ENCODE measurements around the gene RGS10.

The RGS10 gene

DNA sequence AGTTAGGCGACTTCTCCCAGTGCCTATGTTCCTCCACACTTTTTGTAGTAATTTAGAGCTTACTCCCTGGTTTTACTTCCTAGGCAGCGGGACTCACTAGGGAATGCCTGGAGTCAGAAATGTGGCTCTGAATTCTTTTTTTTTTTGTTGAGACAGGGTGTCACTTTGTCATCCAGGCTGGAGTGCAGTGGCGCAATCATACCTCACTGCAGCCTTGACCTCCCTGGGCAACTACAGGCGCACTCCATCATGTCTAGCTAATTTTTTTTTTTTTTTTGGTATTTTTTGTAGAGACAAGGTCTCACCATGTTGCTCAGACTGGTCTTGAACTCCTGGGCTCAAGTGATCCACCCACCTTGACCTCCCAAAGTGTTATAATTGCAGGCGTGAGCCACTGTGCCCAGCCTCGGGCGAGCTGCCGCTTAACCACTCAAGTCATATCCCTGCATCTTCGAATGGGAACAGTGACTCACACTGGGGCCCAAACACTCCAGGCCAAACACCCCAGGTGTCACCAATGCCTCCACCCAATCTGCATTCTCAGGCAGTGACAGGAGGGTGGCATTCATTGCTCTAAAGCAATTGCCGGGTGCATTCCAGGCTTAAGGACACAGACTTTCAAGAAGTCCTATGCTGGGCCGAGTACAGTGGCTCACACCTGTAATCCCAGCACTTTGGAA, 19.6 kb downstream of the RGS10 start:
- no peak overlapping the region for H2AFZ ChIP-seq (ENCODE audit: low read depth, low read length, severe bottlenecking)
- no peaks in the 10 kb centered on the region for H4K20me1 ChIP-seq (ENCODE audit: low read depth, low read length)
- H3F3A ChIP-seq (ENCODE audit: insufficient read depth) = no peaks in the 10 kb centered on the region
- no peaks in the 10 kb centered on the region for H3K79me2 ChIP-seq (ENCODE audit: insufficient read depth, low read length)
- TF ChIP-seq, protein P1, sequence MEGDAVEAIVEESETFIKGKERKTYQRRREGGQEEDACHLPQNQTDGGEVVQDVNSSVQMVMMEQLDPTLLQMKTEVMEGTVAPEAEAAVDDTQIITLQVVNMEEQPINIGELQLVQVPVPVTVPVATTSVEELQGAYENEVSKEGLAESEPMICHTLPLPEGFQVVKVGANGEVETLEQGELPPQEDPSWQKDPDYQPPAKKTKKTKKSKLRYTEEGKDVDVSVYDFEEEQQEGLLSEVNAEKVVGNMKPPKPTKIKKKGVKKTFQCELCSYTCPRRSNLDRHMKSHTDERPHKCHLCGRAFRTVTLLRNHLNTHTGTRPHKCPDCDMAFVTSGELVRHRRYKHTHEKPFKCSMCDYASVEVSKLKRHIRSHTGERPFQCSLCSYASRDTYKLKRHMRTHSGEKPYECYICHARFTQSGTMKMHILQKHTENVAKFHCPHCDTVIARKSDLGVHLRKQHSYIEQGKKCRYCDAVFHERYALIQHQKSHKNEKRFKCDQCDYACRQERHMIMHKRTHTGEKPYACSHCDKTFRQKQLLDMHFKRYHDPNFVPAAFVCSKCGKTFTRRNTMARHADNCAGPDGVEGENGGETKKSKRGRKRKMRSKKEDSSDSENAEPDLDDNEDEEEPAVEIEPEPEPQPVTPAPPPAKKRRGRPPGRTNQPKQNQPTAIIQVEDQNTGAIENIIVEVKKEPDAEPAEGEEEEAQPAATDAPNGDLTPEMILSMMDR (IDR thresholded peaks at IDR 0.05; ENCODE audit: insufficient read depth, low read length, poor library complexity, severe bottlenecking) = no peak
- no peak for TF ChIP-seq EZH2phosphoT487 (conservative IDR thresholded peaks at IDR 0.05; ENCODE audit: low read length)
- no peak overlapping the region for H3K4me2 ChIP-seq (ENCODE audit: low read depth, low read length, poor library complexity, severe bottlenecking)
- no peak overlapping the region for H3K9ac ChIP-seq (ENCODE audit: low read length)
- H3K4me3 ChIP-seq (ENCODE audit: insufficient read depth, low read length, poor library complexity, severe bottlenecking) = no peak overlapping the region
- no peaks in the 10 kb centered on the region for H3K9me2 ChIP-seq (replicated peaks; ENCODE audit: insufficient read depth, low read length)
- H3K36me3 ChIP-seq (ENCODE audit: low read length) = no peaks in the 10 kb centered on the region
- H3K27me3 ChIP-seq (ENCODE audit: low read length) = no peaks in the 10 kb centered on the region
- H3K9me3 ChIP-seq (ENCODE audit: insufficient read depth, low read length) = no peaks in the 10 kb centered on the region
- no peak overlapping the region for H3K27ac ChIP-seq (ENCODE audit: low read depth, low read length)

DNA sequence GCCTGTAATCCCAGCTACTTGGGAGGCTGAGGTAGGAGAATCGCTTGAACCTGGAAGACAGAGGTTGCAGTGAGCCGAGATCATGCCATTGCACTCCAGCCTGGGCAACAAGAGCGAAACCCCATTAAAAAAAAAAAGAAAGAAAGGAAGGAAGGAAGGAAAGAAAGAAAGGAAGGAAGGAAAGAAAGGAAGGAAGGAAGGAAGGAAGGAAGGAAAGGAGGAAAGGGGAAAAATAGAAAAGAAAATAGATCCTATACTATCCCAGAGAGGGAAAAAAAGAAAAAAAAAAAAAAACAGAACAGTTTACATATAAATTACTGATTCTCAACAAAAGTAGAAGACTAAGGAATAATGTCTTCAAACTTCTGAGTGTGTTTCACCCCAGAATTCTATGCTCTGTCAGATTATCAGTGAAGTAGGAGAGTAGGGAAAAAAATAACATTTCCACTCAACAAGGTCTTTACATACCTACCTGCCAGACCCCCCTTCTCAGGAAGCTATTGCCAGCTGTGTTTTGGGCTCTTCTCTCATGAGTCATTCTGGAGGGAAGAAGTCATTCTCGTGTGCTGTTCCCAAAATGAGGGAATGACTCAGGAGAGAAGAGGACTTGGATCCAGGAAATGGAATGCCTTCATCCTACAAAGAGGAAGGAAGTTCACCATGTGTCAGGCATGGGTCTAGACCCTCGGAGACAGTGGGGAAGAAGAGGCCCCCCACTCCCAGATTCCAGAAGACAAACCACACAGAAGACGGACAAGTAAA, 20.9 kb downstream of the RGS10 start:
- Histone ChIP-seq H3K36me3 (ENCODE audit: low read length) (no peaks in the 10 kb centered on the region), H3K79me2 (ENCODE audit: insufficient read depth, low read length) (no peaks in the 10 kb centered on the region), H3K4me3 (ENCODE audit: insufficient read depth, low read length, poor library complexity, severe bottlenecking) (no peak overlapping the region), H3K9me2 (replicated peaks; ENCODE audit: insufficient read depth, low read length) (no peaks in the 10 kb centered on the region), H3K27me3 (ENCODE audit: low read length) (no peaks in the 10 kb centered on the region), H3K4me2 (ENCODE audit: low read depth, low read length, poor library complexity, severe bottlenecking) (no peak overlapping the region), H3K9ac (ENCODE audit: low read length) (no peak overlapping the region), H3F3A (ENCODE audit: insufficient read depth) (peaks cover 9% of the 10 kb centered on the region), H3K9me3 (ENCODE audit: insufficient read depth, low read length) (no peaks in the 10 kb centered on the region), H2AFZ (ENCODE audit: low read depth, low read length, severe bottlenecking) (no peak overlapping the region), H3K27ac (ENCODE audit: low read depth, low read length) (no peak overlapping the region), H4K20me1 (ENCODE audit: low read depth, low read length) (no peaks in the 10 kb centered on the region)
- TF ChIP-seq EZH2phosphoT487 (conservative IDR thresholded peaks at IDR 0.05; ENCODE audit: low read length) = no peak
- TF ChIP-seq, protein P1 (IDR thresholded peaks at IDR 0.05; ENCODE audit: insufficient read depth, low read length, poor library complexity, severe bottlenecking) = no peak

DNA sequence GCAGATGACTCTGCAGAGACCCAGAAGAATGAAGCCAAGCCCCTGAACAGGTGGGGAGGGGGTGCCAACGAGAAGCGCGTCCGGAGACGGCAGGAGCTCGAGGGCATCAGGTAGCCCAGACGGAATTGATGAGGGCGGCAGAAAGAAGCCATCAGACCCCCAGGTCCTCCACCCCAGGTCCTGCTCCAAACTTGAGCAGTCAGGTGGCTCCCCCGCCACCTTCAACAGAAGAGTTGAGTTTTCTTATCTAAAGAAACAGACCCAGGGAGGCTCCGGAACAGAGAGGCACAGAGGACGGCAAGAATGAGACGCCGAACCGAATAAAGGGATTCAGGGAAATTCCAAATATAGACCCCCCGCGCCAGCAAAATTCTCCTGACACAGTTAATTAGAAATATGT, 22.2 kb downstream of the RGS10 start:
- no peak overlapping the region for H3K9ac ChIP-seq (ENCODE audit: low read length)
- H3K27me3 ChIP-seq (ENCODE audit: low read length) = no peaks in the 10 kb centered on the region
- no peak overlapping the region for H3K4me3 ChIP-seq (ENCODE audit: insufficient read depth, low read length, poor library complexity, severe bottlenecking)
- H3K27ac ChIP-seq (ENCODE audit: low read depth, low read length) = no peak overlapping the region
- no peaks in the 10 kb centered on the region for H3K9me3 ChIP-seq (ENCODE audit: insufficient read depth, low read length)
- no peaks in the 10 kb centered on the region for H3K36me3 ChIP-seq (ENCODE audit: low read length)
- TF ChIP-seq, protein P1 (IDR thresholded peaks at IDR 0.05; ENCODE audit: insufficient read depth, low read length, poor library complexity, severe bottlenecking) = no peak
- no peak for TF ChIP-seq EZH2phosphoT487 (conservative IDR thresholded peaks at IDR 0.05; ENCODE audit: low read length)
- H3K79me2 ChIP-seq (ENCODE audit: insufficient read depth, low read length) = no peaks in the 10 kb centered on the region
- peaks cover 14% of the 10 kb centered on the region for H3F3A ChIP-seq (ENCODE audit: insufficient read depth)
- no peaks in the 10 kb centered on the region for H4K20me1 ChIP-seq (ENCODE audit: low read depth, low read length)
- no peak overlapping the region for H3K4me2 ChIP-seq (ENCODE audit: low read depth, low read length, poor library complexity, severe bottlenecking)
- no peaks in the 10 kb centered on the region for H3K9me2 ChIP-seq (replicated peaks; ENCODE audit: insufficient read depth, low read length)
- H2AFZ ChIP-seq (ENCODE audit: low read depth, low read length, severe bottlenecking) = no peak overlapping the region
